ENCODE results near the gene RNF168. TPM values are rescaled to one million over a fixed set of nuclear protein-coding genes. Genes with fewer than 3 reads are reported as not detected.
"Not testable (repeated sequence)": the region's sequence is repeated elsewhere in the genome, so short reads cannot be mapped to it uniquely, and the experiment has no call there.

Gene RNF168
- polyA plus RNA-seq, 4 donors: 13.6 to 18.1 (median 16.0) TPM

GRCh38 chr3:196517162-196517800 lies 13.7 kb upstream of the RNF168 start:
- DNase-seq (ENCODE audit: low read depth in 4 of 4, low spot score in 2 of 4): no peak

GRCh38 chr3:196514913-196515621 lies 11.5 kb upstream of the RNF168 start, which contains the start of gene SMCO1:
SMCO1 (minus strand) TSS chr3:196515346; CDS start chr3:196515209, 137 bp downstream.
- no peak for DNase-seq (ENCODE audit: low read depth in 4 of 4, low spot score in 2 of 4)

DNA sequence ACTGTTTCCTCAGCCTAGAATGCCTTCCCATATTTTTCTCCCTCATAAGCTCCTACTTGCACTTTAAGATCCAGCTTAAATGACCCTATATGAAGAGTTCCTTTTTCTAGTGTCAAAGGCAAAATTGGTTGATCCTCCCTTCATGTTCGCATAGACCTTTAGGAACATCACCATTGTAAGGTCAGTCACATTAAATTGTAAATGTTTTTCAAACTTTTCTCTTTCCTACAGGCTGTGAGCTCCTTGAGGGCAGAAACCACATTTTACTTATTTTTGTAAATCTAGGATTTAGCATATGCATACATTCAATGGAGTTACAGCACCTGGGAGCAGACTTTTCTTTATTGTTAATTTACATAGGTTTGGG lies 10.8 kb upstream of the RNF168 start:
- DNase-seq (ENCODE audit: low read depth in 4 of 4, low spot score in 2 of 4): no peak

DNA sequence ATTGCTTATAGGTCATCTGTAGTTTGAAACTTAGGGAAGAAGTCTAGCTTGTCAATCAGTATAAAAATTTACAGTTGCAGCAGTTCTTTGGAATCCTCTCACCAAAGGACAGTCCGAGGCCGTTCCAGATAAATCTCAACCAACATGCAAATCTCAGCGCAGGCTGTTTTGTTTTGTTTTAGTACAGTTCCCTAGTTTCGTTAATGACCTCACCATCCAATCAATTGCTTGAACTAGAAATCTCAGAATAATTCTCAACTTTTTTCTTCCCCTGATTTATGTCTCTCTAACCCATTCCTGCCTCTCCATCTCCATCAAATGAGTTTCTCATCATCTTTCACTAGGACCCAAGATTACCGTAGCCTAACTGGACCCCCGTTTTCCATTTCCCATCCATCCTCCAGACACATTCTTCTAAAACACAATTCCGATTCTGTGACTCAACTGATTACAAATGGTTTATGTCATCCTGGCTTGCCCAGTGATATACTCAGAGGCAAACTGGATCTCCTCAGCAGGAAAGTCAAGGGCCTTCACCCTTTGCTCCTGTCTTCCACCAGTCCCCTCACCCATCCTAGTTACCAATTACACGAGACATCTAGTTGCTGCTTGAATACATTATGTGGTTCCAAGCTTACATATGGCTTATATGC lies 10.3 kb upstream of the RNF168 start:
- no peak for DNase-seq (ENCODE audit: low read depth in 4 of 4, low spot score in 2 of 4)

GRCh38 chr3:196511646-196512425 lies 8.3 kb upstream of the RNF168 start:
- not testable (repeated sequence) for DNase-seq (ENCODE audit: low read depth in 4 of 4, low spot score in 2 of 4)

DNA sequence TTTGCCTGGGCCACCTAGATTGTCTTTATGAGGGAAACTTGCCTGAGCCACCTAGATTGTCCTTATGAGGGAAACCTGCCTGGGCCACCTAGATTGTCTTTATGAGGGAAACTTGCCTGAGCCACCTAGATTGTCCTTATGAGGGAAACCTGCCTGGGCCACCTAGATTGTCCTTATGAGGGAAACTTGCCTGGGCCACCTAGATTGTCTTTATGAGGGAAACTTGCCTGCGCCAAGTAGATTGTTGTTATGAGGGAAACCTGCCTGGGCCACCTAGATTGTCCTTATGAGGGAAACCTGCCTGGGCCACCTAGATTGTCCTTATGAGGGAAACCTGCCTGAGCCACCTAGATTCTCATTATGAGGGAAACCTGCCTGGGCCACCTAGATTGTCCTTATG lies 7.5 kb upstream of the RNF168 start:
- DNase-seq (ENCODE audit: low read depth in 4 of 4, low spot score in 2 of 4): not testable (repeated sequence)

GRCh38 chr3:196506687-196507086 lies 3.1 kb upstream of the RNF168 start:
- no peak for DNase-seq (ENCODE audit: low read depth in 4 of 4, low spot score in 2 of 4)

DNA sequence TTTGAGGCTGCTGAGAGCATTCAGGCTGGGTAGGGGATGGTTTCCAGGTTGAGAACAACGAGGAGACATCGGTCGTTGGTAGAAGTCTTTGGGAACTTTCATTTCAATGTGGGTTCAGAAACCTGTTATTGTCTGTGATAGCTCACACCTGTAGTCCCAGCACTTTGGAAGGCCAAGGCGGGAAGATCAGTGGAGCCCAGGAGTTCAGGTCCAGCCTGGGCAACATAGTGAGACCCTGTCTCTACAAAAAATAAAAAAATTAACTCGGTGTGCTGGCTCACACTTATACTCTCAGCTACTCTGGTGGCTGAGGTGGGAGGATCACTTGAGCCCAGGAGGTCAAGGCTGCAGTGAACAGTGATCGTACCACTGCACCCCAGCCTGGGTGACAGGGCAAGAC lies 988 bp upstream of the RNF168 start:
- no peak for DNase-seq (ENCODE audit: low read depth in 4 of 4, low spot score in 2 of 4)

GRCh38 chr3:196504077-196504398 lies 470 bp upstream of the RNF168 start:
- DNase-seq (ENCODE audit: low read depth in 4 of 4, low spot score in 2 of 4): not testable (repeated sequence)

GRCh38 chr3:196502775-196503195 lies 783 bp downstream of the RNF168 start:
- peak in 3 of 4 donors; percentile 26 to 52 (median 37) for DNase-seq (ENCODE audit: low read depth in 4 of 4, low spot score in 2 of 4)

DNA sequence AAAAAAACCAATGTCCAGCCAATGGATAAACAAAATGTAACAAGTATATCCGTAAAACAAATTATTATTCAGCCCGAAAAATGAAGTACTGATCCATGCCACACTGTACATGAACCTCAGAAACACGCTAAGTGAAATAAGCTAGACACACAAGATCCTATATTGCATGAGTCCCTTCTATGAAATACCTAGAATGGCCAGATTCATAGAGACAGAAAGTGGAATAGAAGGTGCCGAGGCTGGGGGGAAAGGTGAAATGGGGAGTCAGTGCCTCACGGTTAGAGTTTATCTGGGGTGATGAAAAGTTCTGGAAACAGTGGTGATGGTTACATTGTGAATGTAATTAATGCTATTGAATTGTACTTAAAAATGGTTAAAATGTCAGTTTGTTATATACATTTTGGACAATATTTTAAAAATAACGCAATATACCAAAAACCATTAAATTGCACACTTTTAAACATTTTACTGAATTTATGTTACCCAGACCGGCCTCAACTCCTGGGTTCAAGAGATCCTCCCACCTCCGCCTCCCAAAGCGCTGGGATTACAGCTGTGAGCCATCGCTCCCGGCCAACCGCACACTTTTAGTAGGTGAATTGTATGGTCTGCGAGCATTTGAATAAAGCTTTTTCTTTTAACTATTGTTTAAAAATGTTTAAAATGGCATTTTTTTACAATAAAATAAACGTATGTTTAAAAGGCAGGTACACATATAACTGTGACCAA lies 2.1 kb downstream of the RNF168 start:
- no peak for DNase-seq (ENCODE audit: low read depth in 4 of 4, low spot score in 2 of 4)

- DNase-seq (ENCODE audit: low read depth in 4 of 4, low spot score in 2 of 4): no peak
Measured at GRCh38 chr3:196499807-196500524, 3.6 kb downstream of the RNF168 start.

GRCh38 chr3:196499061-196499460 lies 4.5 kb downstream of the RNF168 start:
- no peak for DNase-seq (ENCODE audit: low read depth in 4 of 4, low spot score in 2 of 4)

DNA sequence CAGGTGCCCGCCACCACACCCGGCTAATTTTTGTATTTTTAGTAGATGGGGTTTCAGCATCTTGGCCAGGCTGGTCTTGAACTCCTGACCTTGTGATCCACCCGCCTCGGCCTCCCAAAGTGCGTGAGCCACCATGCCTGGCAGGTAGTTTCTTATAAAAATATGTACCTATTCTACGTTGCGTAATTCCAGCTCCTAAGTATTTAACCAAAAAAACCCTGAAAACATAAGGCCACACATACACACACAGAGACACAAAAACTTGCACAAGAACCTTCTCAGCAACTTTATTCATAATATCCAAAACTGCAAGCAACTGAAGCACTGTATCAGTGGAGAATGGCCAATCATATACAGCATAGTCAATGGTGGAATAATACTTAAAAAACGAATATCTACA lies 5.3 kb downstream of the RNF168 start:
- DNase-seq (ENCODE audit: low read depth in 4 of 4, low spot score in 2 of 4): no peak

- DNase-seq (ENCODE audit: low read depth in 4 of 4, low spot score in 2 of 4): no peak
Measured at GRCh38 chr3:196496183-196496582, 7.4 kb downstream of the RNF168 start.

GRCh38 chr3:196493292-196493691 lies 10.3 kb downstream of the RNF168 start:
- no peak for DNase-seq (ENCODE audit: low read depth in 4 of 4, low spot score in 2 of 4)

DNA sequence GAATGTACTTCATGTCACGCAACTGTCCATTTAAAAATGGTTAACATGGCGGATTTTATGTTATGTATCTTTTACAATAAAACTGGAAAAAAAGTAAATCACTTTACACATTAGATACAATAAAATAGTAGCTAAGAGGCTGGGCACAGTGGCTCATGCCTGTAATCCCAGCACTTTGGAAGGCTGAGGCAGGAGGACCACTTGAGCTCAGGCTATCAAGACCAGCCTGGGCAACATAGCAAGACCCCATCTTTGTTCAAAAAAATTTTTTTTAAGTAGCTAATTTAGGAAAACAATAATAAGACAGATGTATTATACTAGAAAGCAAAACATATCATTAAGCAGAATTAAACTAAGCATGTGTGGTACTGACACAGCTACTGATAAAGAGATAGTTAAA lies 11.5 kb downstream of the RNF168 start:
- no peak for DNase-seq (ENCODE audit: low read depth in 4 of 4, low spot score in 2 of 4)

DNA sequence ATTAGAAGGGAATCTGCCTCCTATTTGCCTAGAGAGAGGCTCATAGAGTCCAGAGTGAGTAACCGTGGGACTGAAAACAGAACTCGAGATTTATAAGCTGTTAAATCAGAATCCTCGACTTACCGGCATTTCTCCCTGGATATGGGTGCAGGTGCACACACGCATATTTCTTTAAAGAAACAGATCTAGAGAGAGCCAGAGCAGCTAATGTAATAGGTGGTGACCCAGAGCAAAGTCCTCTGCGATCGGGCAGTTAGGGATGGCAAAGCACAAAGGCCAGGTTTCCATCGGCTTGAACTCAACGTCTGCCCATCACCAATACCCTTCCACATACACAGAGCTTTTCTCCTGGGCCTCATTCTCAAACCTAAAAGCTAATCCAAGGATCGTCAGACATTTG lies 13.8 kb downstream of the RNF168 start:
- DNase-seq (ENCODE audit: low read depth in 4 of 4, low spot score in 2 of 4): no peak

DNA sequence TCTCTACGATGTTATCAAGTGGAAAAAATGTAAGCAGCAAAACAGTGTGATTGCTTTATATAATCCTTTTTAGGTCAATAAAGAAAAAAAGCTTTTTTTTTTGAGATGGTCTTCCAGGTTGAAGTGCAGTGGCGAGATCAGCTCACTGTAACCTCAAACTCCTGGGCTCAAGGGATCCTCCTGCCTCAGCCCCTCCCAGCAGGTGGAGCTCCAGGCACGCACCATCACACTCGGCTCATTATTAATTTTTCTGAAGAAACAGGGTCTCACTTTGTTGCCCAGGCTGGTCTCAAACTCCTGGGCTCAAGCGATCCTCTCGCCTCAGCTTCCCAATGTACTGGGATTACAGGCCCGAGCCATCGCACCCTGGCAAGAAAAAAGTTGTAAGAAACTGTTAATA lies 17.3 kb downstream of the RNF168 start:
- DNase-seq (ENCODE audit: low read depth in 4 of 4, low spot score in 2 of 4): no peak

- DNase-seq (ENCODE audit: low read depth in 4 of 4, low spot score in 2 of 4): no peak
Measured at GRCh38 chr3:196477678-196478077, 25.9 kb downstream of the RNF168 start.

Measured in left renal cortex interstitium (tissue), 4 donors.